ENCODE data around the gene C16orf86.

DNA sequence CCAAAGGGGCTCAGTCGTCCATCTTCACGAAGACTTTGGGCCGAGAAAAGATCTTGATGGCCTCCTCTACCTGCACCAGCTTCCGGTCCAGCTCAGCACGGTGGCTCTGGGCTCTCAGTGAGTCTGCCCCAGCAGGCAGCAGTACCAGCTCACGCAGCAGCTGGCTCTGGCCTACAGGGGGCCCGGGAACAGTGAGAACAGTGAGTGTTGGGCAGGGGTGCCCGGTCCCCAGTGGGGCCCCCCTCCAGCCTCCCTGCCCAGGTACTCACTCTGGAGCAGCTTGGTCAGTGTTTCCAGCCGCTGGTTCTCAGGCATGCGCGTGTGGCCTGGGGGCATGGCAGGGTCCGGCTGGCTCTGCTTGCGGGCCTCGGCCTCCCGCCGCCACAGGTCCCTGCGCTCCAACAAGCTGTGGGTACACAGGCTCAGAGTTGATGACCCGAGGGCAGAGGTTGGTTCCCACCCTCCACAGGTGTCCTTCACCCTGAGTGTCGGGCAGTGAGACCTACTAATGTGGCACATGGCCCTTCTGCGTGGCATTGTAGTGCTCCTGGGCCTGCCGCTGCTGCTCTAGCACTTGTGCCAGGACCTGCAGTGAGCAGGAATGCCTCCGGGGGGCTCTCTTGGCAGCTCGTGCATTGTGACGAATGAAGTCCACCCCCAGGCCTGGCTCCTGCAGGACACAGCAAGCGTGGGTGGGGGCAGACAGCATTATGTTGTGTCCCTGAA is 3.3 kb upstream of the C16orf86 start:
- no peak for TF ChIP-seq GABPA (IDR thresholded peaks at IDR 0.05; ENCODE audit: low read depth)
- TF ChIP-seq NRF1 (IDR thresholded peaks at IDR 0.05; ENCODE audit: low read depth, low read length) = no peak
- TF ChIP-seq, protein P1, sequence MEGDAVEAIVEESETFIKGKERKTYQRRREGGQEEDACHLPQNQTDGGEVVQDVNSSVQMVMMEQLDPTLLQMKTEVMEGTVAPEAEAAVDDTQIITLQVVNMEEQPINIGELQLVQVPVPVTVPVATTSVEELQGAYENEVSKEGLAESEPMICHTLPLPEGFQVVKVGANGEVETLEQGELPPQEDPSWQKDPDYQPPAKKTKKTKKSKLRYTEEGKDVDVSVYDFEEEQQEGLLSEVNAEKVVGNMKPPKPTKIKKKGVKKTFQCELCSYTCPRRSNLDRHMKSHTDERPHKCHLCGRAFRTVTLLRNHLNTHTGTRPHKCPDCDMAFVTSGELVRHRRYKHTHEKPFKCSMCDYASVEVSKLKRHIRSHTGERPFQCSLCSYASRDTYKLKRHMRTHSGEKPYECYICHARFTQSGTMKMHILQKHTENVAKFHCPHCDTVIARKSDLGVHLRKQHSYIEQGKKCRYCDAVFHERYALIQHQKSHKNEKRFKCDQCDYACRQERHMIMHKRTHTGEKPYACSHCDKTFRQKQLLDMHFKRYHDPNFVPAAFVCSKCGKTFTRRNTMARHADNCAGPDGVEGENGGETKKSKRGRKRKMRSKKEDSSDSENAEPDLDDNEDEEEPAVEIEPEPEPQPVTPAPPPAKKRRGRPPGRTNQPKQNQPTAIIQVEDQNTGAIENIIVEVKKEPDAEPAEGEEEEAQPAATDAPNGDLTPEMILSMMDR (IDR thresholded peaks at IDR 0.05) = peak; percentile 25; the same call in 1 of the 2 replicates
- no peak for TF ChIP-seq MXI1 (IDR thresholded peaks at IDR 0.05; ENCODE audit: low read depth, low read length)
- TF ChIP-seq YY1 (IDR thresholded peaks at IDR 0.05; ENCODE audit: low read depth) = no peak
